ENCODE results near the gene OPN5.

GRCh38 chr6:47734831-47735481, 46.9 kb upstream of the OPN5 start:
- TF ChIP-seq POLR2AphosphoS5 (IDR thresholded peaks at IDR 0.05; ENCODE audit: low read depth) (no peak), REST (IDR thresholded peaks at IDR 0.05; ENCODE audit: unreplicated experiment) (no peak), EZH2 (IDR thresholded peaks at IDR 0.05; ENCODE audit: low read depth, unreplicated experiment) (no peak), EZH2phosphoT487 (IDR thresholded peaks at IDR 0.05; ENCODE audit: unreplicated experiment) (no peak), STAT1 (IDR thresholded peaks at IDR 0.05; ENCODE audit: unreplicated experiment) (no peak), JUNB (IDR thresholded peaks at IDR 0.05; ENCODE audit: unreplicated experiment) (no peak)
- TF ChIP-seq, protein P1, sequence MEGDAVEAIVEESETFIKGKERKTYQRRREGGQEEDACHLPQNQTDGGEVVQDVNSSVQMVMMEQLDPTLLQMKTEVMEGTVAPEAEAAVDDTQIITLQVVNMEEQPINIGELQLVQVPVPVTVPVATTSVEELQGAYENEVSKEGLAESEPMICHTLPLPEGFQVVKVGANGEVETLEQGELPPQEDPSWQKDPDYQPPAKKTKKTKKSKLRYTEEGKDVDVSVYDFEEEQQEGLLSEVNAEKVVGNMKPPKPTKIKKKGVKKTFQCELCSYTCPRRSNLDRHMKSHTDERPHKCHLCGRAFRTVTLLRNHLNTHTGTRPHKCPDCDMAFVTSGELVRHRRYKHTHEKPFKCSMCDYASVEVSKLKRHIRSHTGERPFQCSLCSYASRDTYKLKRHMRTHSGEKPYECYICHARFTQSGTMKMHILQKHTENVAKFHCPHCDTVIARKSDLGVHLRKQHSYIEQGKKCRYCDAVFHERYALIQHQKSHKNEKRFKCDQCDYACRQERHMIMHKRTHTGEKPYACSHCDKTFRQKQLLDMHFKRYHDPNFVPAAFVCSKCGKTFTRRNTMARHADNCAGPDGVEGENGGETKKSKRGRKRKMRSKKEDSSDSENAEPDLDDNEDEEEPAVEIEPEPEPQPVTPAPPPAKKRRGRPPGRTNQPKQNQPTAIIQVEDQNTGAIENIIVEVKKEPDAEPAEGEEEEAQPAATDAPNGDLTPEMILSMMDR (conservative IDR thresholded peaks at IDR 0.05; ENCODE audit: low read depth in 2 of 2), result no peak
- TF ChIP-seq, protein P2, sequence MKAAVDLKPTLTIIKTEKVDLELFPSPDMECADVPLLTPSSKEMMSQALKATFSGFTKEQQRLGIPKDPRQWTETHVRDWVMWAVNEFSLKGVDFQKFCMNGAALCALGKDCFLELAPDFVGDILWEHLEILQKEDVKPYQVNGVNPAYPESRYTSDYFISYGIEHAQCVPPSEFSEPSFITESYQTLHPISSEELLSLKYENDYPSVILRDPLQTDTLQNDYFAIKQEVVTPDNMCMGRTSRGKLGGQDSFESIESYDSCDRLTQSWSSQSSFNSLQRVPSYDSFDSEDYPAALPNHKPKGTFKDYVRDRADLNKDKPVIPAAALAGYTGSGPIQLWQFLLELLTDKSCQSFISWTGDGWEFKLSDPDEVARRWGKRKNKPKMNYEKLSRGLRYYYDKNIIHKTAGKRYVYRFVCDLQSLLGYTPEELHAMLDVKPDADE (IDR thresholded peaks at IDR 0.05), result no peak

Data from GM23338 (cell line).